K562 (cell line): ENCODE data around the gene PHTF1. TPM values are rescaled to one million over a fixed set of nuclear protein-coding genes. Genes with fewer than 3 reads are reported as not detected.
A peak's percentile ranks its signal among the peaks of the same experiment; 100 is the strongest.

Source experiments
- E2F8 ChIP-seq: fragments of 450-650 bp; IDR thresholded peaks from 2 replicates; pipeline ENCODE4 v1.7.1; 2018; ENCODE audit warnings: mild to moderate bottlenecking, low read depth; ENCODE audit not compliant: partially characterized antibody
- EP300 ChIP-seq: IDR thresholded peaks from 2 replicates; pipeline ENCODE4 v1.6.1; 2012; ENCODE audit warnings: low read length, improper control_type of control experiment
- FOXJ2 ChIP-seq: fragments of 200-800 bp; sonication (Bioruptor generic); IDR thresholded peaks from 2 replicates; pipeline ENCODE4 v1.6.1; 2016; ENCODE audit warnings: missing genetic modification characterization, missing compliant biosample characterization
- HDAC1 ChIP-seq, 2 experiments: fragments of 450-650 bp; IDR thresholded peaks; 2 replicates each; pipeline ENCODE4 v1.6.1; 2016 to 2017; ENCODE audit warnings: inconsistent platforms in 1 of 2, mild to moderate bottlenecking in 1 of 2, moderate library complexity in 1 of 2
- HEY1 ChIP-seq: fragments of 250-450 bp; sonication (Bioruptor Pico); IDR thresholded peaks from 2 replicates; pipeline ENCODE4 v1.5.0; 2020; ENCODE audit warnings: mild to moderate bottlenecking, moderate library complexity, borderline replicate concordance
- LARP7 ChIP-seq: fragments of 450-650 bp; IDR thresholded peaks from 2 replicates; pipeline ENCODE4 v1.6.1; 2016
- MAX ChIP-seq: sonication (generic); formaldehyde crosslinking; IDR thresholded peaks from 2 replicates; pipeline ENCODE4 v1.9.0; 2022; ENCODE audit warnings: mild to moderate bottlenecking, missing genetic modification reagents
- NCOA1 ChIP-seq: fragments of 450-650 bp; IDR thresholded peaks from 2 replicates; pipeline ENCODE4 v1.6.1; 2016; ENCODE audit warnings: low read depth
- NKRF ChIP-seq: fragments of 450-650 bp; IDR thresholded peaks from 2 replicates; pipeline ENCODE4 v1.6.1; 2016; ENCODE audit warnings: borderline replicate concordance
- SMARCA4 ChIP-seq: fragments of 450-650 bp; IDR thresholded peaks from 2 replicates; pipeline ENCODE4 v1.6.1; 2016
- ZEB2 ChIP-seq: fragments of 450-650 bp; IDR thresholded peaks from 2 replicates; pipeline ENCODE4 v1.6.1; 2016
- ZFP91 ChIP-seq: sonication (generic); formaldehyde crosslinking; IDR thresholded peaks from 2 replicates; pipeline ENCODE4 v1.8.0; 2022; ENCODE audit warnings: mild to moderate bottlenecking, missing genetic modification reagents
- ZFPM2 ChIP-seq: fragments of 250-450 bp; sonication (Bioruptor Pico); IDR thresholded peaks from 2 replicates; pipeline ENCODE4 v1.5.1; 2022; ENCODE audit warnings: mild to moderate bottlenecking
- ZNF143 ChIP-seq: sonication (generic); formaldehyde crosslinking; IDR thresholded peaks from 2 replicates; pipeline ENCODE4 v1.9.0; 2022; ENCODE audit warnings: mild to moderate bottlenecking, missing genetic modification reagents
- ZNF384 ChIP-seq: IDR thresholded peaks from 2 replicates; pipeline ENCODE4 v1.6.1; 2012; ENCODE audit warnings: low read depth, low read length, improper control_type of control experiment
- ZNF785 ChIP-seq: fragments of 250-450 bp; sonication (Bioruptor Pico); IDR thresholded peaks from 2 replicates; pipeline ENCODE4 v1.4.0; 2020; ENCODE audit warnings: mild to moderate bottlenecking
- polyA plus RNA-seq, 8 experiments: library from polyadenylated mRNA; depleted of rRNA in 4 of 8; stranded (reverse) in 5 of 8; unstranded in 3 of 8; fragments of >200 nt; fragmentation: Nextera tagmentation in 2 of 8; fragmentation: Illumina TruSeq in 1 of 8; extraction: Ambion mirVana in 2 of 8; extraction: Trizol in 1 of 8; gene quantifications; 2 replicates each; pipeline versions ENCODE4 v1.2.1 to v1.2.3, GENCODE V29; 2011 to 2014; ENCODE audit warnings: inconsistent platforms in 1 of 8, missing spikeins in 1 of 8
- total RNA-seq, 7 experiments: library from RNA; depleted of rRNA in 6 of 7; stranded (reverse); fragments of >200 nt in 6 of 7; fragmentation: Illumina TruSeq in 2 of 7; extraction: Trizol in 2 of 7; gene quantifications; 2 replicates each; pipeline versions ENCODE4 v1.2.1 to v1.2.3, GENCODE V29; 2011 to 2021; ENCODE audit warnings: low replicate concordance in 1 of 7
- TF ChIP-seq, protein P1 (sequence below), 2 experiments: fragments of 450-650 bp in 1 of 2; IDR thresholded peaks; 2 replicates each; pipeline ENCODE4 v1.6.1; 2011 to 2017; ENCODE audit warnings: low read depth in 2 of 2, antibody characterized with exemption in 1 of 2, borderline replicate concordance in 1 of 2, low read length in 1 of 2, mild to moderate bottlenecking in 1 of 2, mixed read lengths in 1 of 2; ENCODE audit not compliant: control insufficient read depth in 1 of 2

Gene PHTF1
- total and polyA plus RNA-seq, 9 of the 15 experiments (the other 6 are each of a cell fraction or from before 2014, with no cell fraction given): 8.4 to 36.2 (median 23.0) TPM

GRCh38 chr1:113758631-113759332 is 504 bp downstream of the PHTF1 start (continued):
- TF ChIP-seq MAX (CRISPR knock-in tag) (no peak; the same call in 1 of the 2 replicates), HDAC1 (IDR thresholded peaks at IDR 0.05) (peak in 1 of 2 experiments; percentile 69; a peak in 2 of 4 replicates), SMARCA4 (no peak), EP300 (no peak), ZEB2 (no peak; the same call in 1 of the 2 replicates), ZNF384 (no peak), LARP7 (no peak), E2F8 (no peak), NCOA1 (no peak), ZNF143 (no peak), ZNF785 (CRISPR knock-in tag) (no peak), ZFP91 (CRISPR knock-in tag) (no peak), FOXJ2 (tag) (peak; percentile 13; the same call in 1 of the 2 replicates), HEY1 (CRISPR knock-in tag) (no peak), NKRF (0 out of 2 replicates have a peak, but pooled peaks have one; percentile 61), ZFPM2 (CRISPR knock-in tag) (no peak)
- TF ChIP-seq, protein P1, sequence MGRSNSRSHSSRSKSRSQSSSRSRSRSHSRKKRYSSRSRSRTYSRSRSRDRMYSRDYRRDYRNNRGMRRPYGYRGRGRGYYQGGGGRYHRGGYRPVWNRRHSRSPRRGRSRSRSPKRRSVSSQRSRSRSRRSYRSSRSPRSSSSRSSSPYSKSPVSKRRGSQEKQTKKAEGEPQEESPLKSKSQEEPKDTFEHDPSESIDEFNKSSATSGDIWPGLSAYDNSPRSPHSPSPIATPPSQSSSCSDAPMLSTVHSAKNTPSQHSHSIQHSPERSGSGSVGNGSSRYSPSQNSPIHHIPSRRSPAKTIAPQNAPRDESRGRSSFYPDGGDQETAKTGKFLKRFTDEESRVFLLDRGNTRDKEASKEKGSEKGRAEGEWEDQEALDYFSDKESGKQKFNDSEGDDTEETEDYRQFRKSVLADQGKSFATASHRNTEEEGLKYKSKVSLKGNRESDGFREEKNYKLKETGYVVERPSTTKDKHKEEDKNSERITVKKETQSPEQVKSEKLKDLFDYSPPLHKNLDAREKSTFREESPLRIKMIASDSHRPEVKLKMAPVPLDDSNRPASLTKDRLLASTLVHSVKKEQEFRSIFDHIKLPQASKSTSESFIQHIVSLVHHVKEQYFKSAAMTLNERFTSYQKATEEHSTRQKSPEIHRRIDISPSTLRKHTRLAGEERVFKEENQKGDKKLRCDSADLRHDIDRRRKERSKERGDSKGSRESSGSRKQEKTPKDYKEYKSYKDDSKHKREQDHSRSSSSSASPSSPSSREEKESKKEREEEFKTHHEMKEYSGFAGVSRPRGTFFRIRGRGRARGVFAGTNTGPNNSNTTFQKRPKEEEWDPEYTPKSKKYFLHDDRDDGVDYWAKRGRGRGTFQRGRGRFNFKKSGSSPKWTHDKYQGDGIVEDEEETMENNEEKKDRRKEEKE (IDR thresholded peaks at IDR 0.05; ENCODE audit: borderline replicate concordance in 1 of 2, control insufficient read depth in 1 of 2, low read depth in 2 of 2, low read length in 1 of 2): no peak
